ENCODE measurements around the gene LIPK.

GRCh38 chr10:88702848-88703597 is 3.0 kb upstream of the LIPK start:
- no peak for TF ChIP-seq POLR2A (IDR thresholded peaks at IDR 0.05)
- TF ChIP-seq CTCF (IDR thresholded peaks at IDR 0.05), result no peak

Data from gastroesophageal sphincter (tissue), 3 donors.